ENCODE results near the gene ST7.

The ST7 gene, protein sequence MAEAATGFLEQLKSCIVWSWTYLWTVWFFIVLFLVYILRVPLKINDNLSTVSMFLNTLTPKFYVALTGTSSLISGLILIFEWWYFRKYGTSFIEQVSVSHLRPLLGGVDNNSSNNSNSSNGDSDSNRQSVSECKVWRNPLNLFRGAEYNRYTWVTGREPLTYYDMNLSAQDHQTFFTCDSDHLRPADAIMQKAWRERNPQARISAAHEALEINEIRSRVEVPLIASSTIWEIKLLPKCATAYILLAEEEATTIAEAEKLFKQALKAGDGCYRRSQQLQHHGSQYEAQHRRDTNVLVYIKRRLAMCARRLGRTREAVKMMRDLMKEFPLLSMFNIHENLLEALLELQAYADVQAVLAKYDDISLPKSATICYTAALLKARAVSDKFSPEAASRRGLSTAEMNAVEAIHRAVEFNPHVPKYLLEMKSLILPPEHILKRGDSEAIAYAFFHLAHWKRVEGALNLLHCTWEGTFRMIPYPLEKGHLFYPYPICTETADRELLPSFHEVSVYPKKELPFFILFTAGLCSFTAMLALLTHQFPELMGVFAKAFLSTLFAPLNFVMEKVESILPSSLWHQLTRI

DNA sequence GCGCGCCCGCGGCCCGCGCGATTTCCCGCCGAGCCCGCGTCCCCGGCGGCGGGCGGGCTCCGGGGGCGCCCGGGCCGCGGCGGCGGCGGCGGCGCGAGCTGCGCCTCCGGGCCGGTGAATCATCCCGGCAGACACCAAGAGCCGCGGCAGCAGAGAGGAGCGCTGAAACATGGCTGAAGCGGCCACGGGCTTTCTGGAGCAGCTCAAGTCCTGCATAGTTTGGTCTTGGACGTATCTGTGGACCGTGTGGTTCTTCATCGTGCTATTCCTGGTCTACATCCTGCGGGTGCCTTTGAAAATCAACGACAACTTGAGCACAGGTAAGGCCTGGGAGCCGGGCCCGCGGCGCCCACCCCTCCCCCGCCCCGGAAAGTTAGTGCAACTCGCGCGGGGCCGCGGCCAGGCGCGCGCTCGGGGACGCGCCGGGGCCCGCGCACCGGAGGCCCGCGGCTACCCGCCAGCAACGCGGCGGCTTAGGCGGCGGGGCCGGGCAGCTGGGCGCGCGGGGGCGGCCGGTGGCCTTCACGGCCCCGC is at the start of gene ST7:
Gene ST7, plus strand, starts transcription at position 130 of the 534 bp plus-strand sequence. Its CDS starts 40 bp downstream, at position 170.
- TF ChIP-seq OSR1 (CRISPR knock-in tag; IDR thresholded peaks at IDR 0.05) (0 out of 2 replicates have a peak, but pooled peaks have one; percentile 74), ZFP3 (CRISPR knock-in tag; IDR thresholded peaks at IDR 0.05) (peak; percentile 73; the same call in 1 of the 2 replicates), PPARA (CRISPR knock-in tag; IDR thresholded peaks at IDR 0.05; ENCODE audit: borderline replicate concordance) (peak; percentile 60; the same call in 1 of the 2 replicates), BACH2 (CRISPR knock-in tag; IDR thresholded peaks at IDR 0.05; ENCODE audit: borderline replicate concordance) (no peak), ISL1 (CRISPR knock-in tag; IDR thresholded peaks at IDR 0.05) (no peak), CSDC2 (CRISPR knock-in tag; IDR thresholded peaks at IDR 0.05) (peak; percentile 86; the same call in 1 of the 2 replicates), ZC3H10 (CRISPR knock-in tag; IDR thresholded peaks at IDR 0.05) (peak; percentile 43; the same call in 1 of the 2 replicates), SNAI2 (CRISPR knock-in tag; IDR thresholded peaks at IDR 0.05) (peak; percentile 87; the same call in 1 of the 2 replicates), ZNF70 (CRISPR knock-in tag; IDR thresholded peaks at IDR 0.05) (no peak)
- TF ChIP-seq, protein P1, sequence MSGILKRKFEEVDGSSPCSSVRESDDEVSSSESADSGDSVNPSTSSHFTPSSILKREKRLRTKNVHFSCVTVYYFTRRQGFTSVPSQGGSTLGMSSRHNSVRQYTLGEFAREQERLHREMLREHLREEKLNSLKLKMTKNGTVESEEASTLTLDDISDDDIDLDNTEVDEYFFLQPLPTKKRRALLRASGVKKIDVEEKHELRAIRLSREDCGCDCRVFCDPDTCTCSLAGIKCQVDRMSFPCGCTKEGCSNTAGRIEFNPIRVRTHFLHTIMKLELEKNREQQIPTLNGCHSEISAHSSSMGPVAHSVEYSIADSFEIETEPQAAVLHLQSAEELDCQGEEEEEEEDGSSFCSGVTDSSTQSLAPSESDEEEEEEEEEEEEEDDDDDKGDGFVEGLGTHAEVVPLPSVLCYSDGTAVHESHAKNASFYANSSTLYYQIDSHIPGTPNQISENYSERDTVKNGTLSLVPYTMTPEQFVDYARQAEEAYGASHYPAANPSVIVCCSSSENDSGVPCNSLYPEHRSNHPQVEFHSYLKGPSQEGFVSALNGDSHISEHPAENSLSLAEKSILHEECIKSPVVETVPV (CRISPR knock-in tag; IDR thresholded peaks at IDR 0.05): no peak
- TF ChIP-seq, protein P2, sequence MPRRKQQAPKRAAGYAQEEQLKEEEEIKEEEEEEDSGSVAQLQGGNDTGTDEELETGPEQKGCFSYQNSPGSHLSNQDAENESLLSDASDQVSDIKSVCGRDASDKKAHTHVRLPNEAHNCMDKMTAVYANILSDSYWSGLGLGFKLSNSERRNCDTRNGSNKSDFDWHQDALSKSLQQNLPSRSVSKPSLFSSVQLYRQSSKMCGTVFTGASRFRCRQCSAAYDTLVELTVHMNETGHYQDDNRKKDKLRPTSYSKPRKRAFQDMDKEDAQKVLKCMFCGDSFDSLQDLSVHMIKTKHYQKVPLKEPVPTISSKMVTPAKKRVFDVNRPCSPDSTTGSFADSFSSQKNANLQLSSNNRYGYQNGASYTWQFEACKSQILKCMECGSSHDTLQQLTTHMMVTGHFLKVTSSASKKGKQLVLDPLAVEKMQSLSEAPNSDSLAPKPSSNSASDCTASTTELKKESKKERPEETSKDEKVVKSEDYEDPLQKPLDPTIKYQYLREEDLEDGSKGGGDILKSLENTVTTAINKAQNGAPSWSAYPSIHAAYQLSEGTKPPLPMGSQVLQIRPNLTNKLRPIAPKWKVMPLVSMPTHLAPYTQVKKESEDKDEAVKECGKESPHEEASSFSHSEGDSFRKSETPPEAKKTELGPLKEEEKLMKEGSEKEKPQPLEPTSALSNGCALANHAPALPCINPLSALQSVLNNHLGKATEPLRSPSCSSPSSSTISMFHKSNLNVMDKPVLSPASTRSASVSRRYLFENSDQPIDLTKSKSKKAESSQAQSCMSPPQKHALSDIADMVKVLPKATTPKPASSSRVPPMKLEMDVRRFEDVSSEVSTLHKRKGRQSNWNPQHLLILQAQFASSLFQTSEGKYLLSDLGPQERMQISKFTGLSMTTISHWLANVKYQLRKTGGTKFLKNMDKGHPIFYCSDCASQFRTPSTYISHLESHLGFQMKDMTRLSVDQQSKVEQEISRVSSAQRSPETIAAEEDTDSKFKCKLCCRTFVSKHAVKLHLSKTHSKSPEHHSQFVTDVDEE (CRISPR knock-in tag; IDR thresholded peaks at IDR 0.05): peak; percentile 89
- peak; percentile 74 for ATAC-seq

DNA sequence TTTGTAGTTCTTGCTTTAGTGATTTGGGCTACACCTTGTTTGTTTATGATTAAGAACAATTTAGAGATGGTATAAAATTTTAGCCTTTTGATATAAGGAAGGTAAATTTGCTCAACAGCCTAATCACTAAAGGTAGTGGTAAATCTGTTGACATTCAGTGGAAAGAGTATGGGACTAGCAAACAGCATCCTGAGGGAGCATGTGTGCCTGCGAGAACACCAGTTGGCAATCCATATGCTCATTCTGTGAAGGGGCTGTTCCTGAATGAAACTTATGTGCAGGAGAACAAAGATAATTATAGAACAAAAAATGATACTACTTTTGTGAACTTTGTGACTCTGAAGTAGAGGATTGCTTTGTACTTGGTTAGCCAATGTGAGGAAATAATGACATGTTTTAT is 46.9 kb upstream of the ST7 start:
- TF ChIP-seq ZC3H10 (CRISPR knock-in tag; IDR thresholded peaks at IDR 0.05) (no peak), ESRRG (CRISPR knock-in tag; IDR thresholded peaks at IDR 0.05) (no peak), ZFP30 (CRISPR knock-in tag; IDR thresholded peaks at IDR 0.05) (no peak), RARB (CRISPR knock-in tag; IDR thresholded peaks at IDR 0.05) (no peak), ZFP3 (CRISPR knock-in tag; IDR thresholded peaks at IDR 0.05) (no peak), GLIS3 (CRISPR knock-in tag; IDR thresholded peaks at IDR 0.05) (no peak), PPARA (CRISPR knock-in tag; IDR thresholded peaks at IDR 0.05; ENCODE audit: borderline replicate concordance) (no peak), TCF4 (CRISPR knock-in tag; IDR thresholded peaks at IDR 0.05; ENCODE audit: borderline replicate concordance) (no peak), CSDC2 (CRISPR knock-in tag; IDR thresholded peaks at IDR 0.05) (no peak), ISL1 (CRISPR knock-in tag; IDR thresholded peaks at IDR 0.05) (no peak), ARNTL (CRISPR knock-in tag; IDR thresholded peaks at IDR 0.05; ENCODE audit: borderline replicate concordance, low read depth) (no peak)
- TF ChIP-seq, protein P3, sequence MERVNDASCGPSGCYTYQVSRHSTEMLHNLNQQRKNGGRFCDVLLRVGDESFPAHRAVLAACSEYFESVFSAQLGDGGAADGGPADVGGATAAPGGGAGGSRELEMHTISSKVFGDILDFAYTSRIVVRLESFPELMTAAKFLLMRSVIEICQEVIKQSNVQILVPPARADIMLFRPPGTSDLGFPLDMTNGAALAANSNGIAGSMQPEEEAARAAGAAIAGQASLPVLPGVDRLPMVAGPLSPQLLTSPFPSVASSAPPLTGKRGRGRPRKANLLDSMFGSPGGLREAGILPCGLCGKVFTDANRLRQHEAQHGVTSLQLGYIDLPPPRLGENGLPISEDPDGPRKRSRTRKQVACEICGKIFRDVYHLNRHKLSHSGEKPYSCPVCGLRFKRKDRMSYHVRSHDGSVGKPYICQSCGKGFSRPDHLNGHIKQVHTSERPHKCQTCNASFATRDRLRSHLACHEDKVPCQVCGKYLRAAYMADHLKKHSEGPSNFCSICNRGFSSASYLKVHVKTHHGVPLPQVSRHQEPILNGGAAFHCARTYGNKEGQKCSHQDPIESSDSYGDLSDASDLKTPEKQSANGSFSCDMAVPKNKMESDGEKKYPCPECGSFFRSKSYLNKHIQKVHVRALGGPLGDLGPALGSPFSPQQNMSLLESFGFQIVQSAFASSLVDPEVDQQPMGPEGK (CRISPR knock-in tag; IDR thresholded peaks at IDR 0.05; ENCODE audit: borderline replicate concordance): no peak
- TF ChIP-seq, protein P4, sequence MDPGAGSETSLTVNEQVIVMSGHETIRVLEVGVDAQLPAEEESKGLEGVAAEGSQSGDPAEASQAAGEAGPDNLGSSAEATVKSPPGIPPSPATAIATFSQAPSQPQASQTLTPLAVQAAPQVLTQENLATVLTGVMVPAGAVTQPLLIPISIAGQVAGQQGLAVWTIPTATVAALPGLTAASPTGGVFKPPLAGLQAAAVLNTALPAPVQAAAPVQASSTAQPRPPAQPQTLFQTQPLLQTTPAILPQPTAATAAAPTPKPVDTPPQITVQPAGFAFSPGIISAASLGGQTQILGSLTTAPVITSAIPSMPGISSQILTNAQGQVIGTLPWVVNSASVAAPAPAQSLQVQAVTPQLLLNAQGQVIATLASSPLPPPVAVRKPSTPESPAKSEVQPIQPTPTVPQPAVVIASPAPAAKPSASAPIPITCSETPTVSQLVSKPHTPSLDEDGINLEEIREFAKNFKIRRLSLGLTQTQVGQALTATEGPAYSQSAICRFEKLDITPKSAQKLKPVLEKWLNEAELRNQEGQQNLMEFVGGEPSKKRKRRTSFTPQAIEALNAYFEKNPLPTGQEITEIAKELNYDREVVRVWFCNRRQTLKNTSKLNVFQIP (CRISPR knock-in tag; IDR thresholded peaks at IDR 0.05; ENCODE audit: borderline replicate concordance, low read depth): no peak
- ATAC-seq: no peak

DNA sequence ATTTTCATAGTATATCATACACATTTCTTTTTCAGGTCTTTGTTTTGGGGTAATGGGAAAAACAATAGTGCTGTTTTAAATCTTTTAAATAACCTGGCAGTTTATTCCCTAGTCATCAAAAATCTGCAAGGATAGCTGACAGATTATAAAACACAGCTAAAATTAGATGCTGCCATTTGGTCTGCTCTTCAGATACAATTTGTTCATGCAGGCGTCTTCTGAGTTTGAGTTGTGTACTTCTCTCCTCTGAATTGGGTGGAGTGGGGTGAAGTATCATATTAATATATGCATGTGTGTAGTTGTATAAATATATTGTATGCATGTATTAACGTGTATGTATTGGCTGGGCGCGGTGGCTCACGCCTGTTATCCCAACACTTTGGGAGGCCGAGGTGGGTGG is 42.9 kb upstream of the ST7 start:
- no peak for ATAC-seq
- no peak for TF ChIP-seq SNAI2 (CRISPR knock-in tag; IDR thresholded peaks at IDR 0.05)
- TF ChIP-seq ZFP30 (CRISPR knock-in tag; IDR thresholded peaks at IDR 0.05): no peak
- TF ChIP-seq OSR1 (CRISPR knock-in tag; IDR thresholded peaks at IDR 0.05): no peak
- no peak for TF ChIP-seq ESRRG (CRISPR knock-in tag; IDR thresholded peaks at IDR 0.05)
- TF ChIP-seq, protein P1 (CRISPR knock-in tag; IDR thresholded peaks at IDR 0.05): no peak
- no peak for TF ChIP-seq ZNF565 (CRISPR knock-in tag; conservative IDR thresholded peaks at IDR 0.05; ENCODE audit: low read depth)
- TF ChIP-seq, protein P2 (CRISPR knock-in tag; IDR thresholded peaks at IDR 0.05): no peak
- TF ChIP-seq, protein P4 (CRISPR knock-in tag; IDR thresholded peaks at IDR 0.05; ENCODE audit: borderline replicate concordance, low read depth): no peak

All from SK-N-SH treated with all-trans-retinoic acid at 6 μM for 48 hours (cell line).